Ishikawa (cell line): Measurements from ENCODE around the gene TSPEAR.

Experiments
- CEBPB ChIP-seq: IDR thresholded peaks from 2 replicates; pipeline ENCODE4 v1.6.1; 2012
- CREB1 ChIP-seq: IDR thresholded peaks from 2 replicates; pipeline ENCODE4 v1.6.1; 2012; ENCODE audit warnings: low read depth
- EGR1 ChIP-seq: IDR thresholded peaks from 2 replicates; pipeline ENCODE4 v1.6.1; 2012
- EP300 ChIP-seq: IDR thresholded peaks from 2 replicates; pipeline ENCODE4 v1.6.1; 2012; ENCODE audit warnings: borderline replicate concordance
- FOXM1 ChIP-seq: IDR thresholded peaks from 2 replicates; pipeline ENCODE4 v1.6.1; 2012; ENCODE audit warnings: low read depth, borderline replicate concordance
- MAX ChIP-seq: IDR thresholded peaks from 2 replicates; pipeline ENCODE4 v1.6.1; 2012
- NFIC ChIP-seq: IDR thresholded peaks from 2 replicates; pipeline ENCODE4 v1.6.1; 2012
- RAD21 ChIP-seq: IDR thresholded peaks from 2 replicates; pipeline ENCODE4 v1.6.1; 2012; ENCODE audit warnings: low read depth
- REST ChIP-seq: IDR thresholded peaks from 2 replicates; pipeline ENCODE4 v1.6.1; 2012; ENCODE audit warnings: low read depth, mild to moderate bottlenecking
- TAF1 ChIP-seq: IDR thresholded peaks from 2 replicates; pipeline ENCODE4 v1.6.1; 2012; ENCODE audit warnings: low read depth, mild to moderate bottlenecking
- TCF12 ChIP-seq: IDR thresholded peaks from 2 replicates; pipeline ENCODE4 v1.6.1; 2012; ENCODE audit warnings: low read depth
- TEAD4 ChIP-seq: IDR thresholded peaks from 2 replicates; pipeline ENCODE4 v1.6.1; 2012
- YY1 ChIP-seq: IDR thresholded peaks from 2 replicates; pipeline ENCODE4 v1.6.1; 2012; ENCODE audit warnings: low read depth
- ZBTB7A ChIP-seq: IDR thresholded peaks from 2 replicates; pipeline ENCODE4 v1.6.1; 2012; ENCODE audit warnings: low read depth
- TF ChIP-seq, protein P1 (sequence below): IDR thresholded peaks from 2 replicates; pipeline ENCODE4 v1.6.1; 2012

Gene TSPEAR

GRCh38 chr21:44515359-44516165 is 195.8 kb downstream of the TSPEAR start:
- no peak for TF ChIP-seq EP300
- TF ChIP-seq TAF1, result no peak
- no peak for TF ChIP-seq TEAD4
- no peak for TF ChIP-seq NFIC
- TF ChIP-seq ZBTB7A, result no peak
- no peak for TF ChIP-seq CEBPB
- TF ChIP-seq REST, result no peak
- no peak for TF ChIP-seq RAD21
- TF ChIP-seq, protein P1, sequence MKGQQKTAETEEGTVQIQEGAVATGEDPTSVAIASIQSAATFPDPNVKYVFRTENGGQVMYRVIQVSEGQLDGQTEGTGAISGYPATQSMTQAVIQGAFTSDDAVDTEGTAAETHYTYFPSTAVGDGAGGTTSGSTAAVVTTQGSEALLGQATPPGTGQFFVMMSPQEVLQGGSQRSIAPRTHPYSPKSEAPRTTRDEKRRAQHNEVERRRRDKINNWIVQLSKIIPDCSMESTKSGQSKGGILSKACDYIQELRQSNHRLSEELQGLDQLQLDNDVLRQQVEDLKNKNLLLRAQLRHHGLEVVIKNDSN, result no peak
- TF ChIP-seq MAX, result no peak
- TF ChIP-seq EGR1, result no peak
- TF ChIP-seq TCF12, result no peak
- TF ChIP-seq CREB1, result no peak
- TF ChIP-seq FOXM1, result no peak
- TF ChIP-seq YY1, result no peak

GRCh38 chr21:44514746-44515358 is 196.5 kb downstream of the TSPEAR start:
- TF ChIP-seq CREB1 (no peak), TAF1 (no peak), TCF12 (no peak), EP300 (no peak)
- TF ChIP-seq, protein P1, result no peak

DNA sequence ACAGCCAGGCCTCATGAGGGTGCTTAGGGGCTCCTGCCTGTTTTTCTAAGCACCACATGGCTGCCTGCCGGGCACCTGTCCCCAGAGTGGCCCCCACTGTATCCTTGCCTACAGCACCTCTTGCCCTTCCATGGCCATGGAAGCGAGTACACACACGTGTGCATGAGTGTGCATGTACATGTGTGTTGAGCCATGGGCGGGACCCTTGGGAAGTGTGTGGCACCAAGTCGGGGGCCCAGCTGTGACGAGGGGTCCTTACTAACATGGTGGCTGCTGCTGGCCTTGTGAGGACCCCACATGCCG is 197.2 kb downstream of the TSPEAR start:
- TF ChIP-seq RAD21 (no peak), CEBPB (no peak), YY1 (no peak), TAF1 (no peak), MAX (no peak), NFIC (no peak), EP300 (no peak), EGR1 (no peak)

GRCh38 chr21:44513389-44514217 is 197.8 kb downstream of the TSPEAR start:
- TF ChIP-seq TCF12, result peak; percentile 53; the same call in 1 of the 2 replicates
- TF ChIP-seq MAX, result no peak
- TF ChIP-seq TEAD4, result peak; percentile 63; the same call in 1 of the 2 replicates
- TF ChIP-seq CEBPB, result no peak
- peak; percentile 74 for TF ChIP-seq NFIC

DNA sequence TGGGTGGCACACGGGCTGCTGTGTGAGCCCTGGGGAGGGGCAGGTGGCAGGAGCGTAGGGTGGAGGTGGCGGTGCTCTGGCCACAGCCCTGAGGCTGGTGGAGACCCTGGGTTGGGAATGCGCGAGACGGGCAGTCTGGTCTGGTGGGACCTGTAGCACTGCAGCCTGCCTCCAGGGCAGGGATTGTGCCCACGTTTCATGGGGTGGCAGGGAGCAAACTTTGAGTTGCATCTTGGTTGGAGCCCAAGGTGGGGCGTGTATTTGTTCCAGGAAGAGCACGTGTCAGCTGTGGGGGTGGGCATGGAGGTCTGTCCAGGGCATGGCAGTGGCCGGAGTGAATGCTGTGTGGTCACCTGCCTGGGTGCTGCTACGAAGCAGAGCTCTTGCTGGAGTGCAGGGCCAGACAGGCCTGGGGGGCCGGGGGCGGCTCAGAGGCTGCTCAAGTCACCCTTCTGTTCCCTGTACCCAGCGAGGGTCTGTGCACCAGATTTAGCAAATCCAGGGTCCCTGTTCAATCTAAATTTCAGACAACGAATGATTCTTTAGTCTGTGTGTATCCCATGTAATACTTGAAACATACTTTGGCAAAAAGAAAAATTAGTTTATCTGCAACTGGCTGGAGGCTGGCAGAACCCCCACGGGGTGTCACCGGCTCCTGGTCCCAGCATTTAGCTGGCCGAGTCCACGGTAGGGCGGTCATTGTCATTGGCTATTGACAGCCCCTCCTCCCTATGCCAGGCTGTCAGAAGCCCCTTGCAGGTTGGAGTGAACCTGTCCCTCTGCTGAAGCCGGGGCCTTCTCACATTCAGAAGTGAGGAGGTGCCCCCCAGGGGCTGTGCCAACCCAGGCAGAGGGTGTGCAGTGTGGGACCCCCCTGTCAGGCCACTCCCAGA is 198.6 kb downstream of the TSPEAR start:
- TF ChIP-seq ZBTB7A, result 0 out of 2 replicates have a peak, but pooled peaks have one; percentile 10
- no peak for TF ChIP-seq FOXM1

GRCh38 chr21:44511938-44512275 is 199.5 kb downstream of the TSPEAR start:
- TF ChIP-seq CEBPB, result no peak
- TF ChIP-seq NFIC, result no peak
- no peak for TF ChIP-seq REST
- TF ChIP-seq ZBTB7A, result no peak
- no peak for TF ChIP-seq TAF1
- TF ChIP-seq EGR1, result no peak
- TF ChIP-seq FOXM1, result no peak
